ENCODE data around the gene BSG. TPM values are rescaled to one million over a fixed set of nuclear protein-coding genes. Genes with fewer than 3 reads are reported as not detected.

The BSG gene
- total and polyA plus RNA-seq, 2 donors (not counting 1 experiment from before 2014, with no cell fraction given) = 246 to 325 TPM

DNA sequence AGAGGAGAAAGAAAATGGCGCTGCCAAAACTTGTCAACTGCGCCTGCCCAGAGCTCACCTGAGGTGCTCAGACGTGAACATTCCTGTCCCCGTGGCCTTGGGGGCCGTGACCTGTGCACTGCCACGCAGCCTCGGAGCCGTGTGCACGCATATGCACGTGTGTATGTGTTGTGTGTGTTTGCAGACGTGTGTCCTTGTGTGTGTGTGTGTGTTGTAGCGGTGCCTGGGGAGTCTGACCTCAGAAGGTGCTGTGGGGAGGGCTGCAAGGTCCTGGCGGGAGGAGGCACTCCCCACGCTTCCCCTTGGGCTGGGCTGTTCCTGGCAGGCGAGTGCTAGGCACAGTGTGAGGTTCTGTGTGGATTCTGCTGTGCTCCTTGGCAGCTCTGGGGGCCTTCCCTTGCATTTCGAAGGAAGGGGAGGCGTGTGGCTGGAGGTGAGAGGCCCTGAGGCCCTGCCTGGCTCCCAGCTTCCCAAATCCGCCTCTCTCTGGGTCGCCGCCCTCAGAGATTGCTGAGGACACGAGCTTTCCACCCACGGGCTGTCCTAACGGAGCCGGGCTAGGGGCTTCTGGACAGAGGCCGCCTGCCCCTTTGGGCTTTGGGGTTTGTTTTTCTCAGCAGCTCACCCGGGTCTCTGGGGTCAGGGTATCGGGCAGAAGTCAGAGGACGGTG, 4.5 kb downstream of the BSG start:
- no peak overlapping the region for H3K27ac ChIP-seq (ENCODE audit: insufficient read depth, low read length)
- H3K27me3 ChIP-seq (ENCODE audit: control insufficient read depth, insufficient read depth, low read length) = no peaks in the 10 kb centered on the region
- DNase-seq (ENCODE audit: low read depth in 2 of 2) = no peak
- H3K9me3 ChIP-seq (ENCODE audit: control insufficient read depth, insufficient read depth, low read depth, low read length) = no peaks in the 10 kb centered on the region
- no peak overlapping the region for H3K4me2 ChIP-seq (ENCODE audit: extremely low read depth, insufficient read depth, low read length)
- peaks cover 13% of the 10 kb centered on the region for H3K4me1 ChIP-seq (ENCODE audit: control insufficient read depth, extremely low read depth, insufficient read depth, low read length)
- no peak overlapping the region for H3K4me3 ChIP-seq (replicated peaks in 1 of 4; ENCODE audit: control extremely low read depth in 1 of 4, insufficient read depth in 1 of 4, low read depth in 3 of 4, low read length in 4 of 4)
- peaks cover 68% of the 10 kb centered on the region for H3K79me2 ChIP-seq (ENCODE audit: control insufficient read depth, insufficient read depth, low read length)
- H3K36me3 ChIP-seq (ENCODE audit: control insufficient read depth, insufficient read depth, low read length) = peaks cover 14% of the 10 kb centered on the region
- no peak for TF ChIP-seq EZH2 (IDR thresholded peaks at IDR 0.05; ENCODE audit: low read length, missing control alignments)
- TF ChIP-seq, protein P1, sequence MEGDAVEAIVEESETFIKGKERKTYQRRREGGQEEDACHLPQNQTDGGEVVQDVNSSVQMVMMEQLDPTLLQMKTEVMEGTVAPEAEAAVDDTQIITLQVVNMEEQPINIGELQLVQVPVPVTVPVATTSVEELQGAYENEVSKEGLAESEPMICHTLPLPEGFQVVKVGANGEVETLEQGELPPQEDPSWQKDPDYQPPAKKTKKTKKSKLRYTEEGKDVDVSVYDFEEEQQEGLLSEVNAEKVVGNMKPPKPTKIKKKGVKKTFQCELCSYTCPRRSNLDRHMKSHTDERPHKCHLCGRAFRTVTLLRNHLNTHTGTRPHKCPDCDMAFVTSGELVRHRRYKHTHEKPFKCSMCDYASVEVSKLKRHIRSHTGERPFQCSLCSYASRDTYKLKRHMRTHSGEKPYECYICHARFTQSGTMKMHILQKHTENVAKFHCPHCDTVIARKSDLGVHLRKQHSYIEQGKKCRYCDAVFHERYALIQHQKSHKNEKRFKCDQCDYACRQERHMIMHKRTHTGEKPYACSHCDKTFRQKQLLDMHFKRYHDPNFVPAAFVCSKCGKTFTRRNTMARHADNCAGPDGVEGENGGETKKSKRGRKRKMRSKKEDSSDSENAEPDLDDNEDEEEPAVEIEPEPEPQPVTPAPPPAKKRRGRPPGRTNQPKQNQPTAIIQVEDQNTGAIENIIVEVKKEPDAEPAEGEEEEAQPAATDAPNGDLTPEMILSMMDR (conservative IDR thresholded peaks at IDR 0.05 in 1 of 2, IDR thresholded peaks at IDR 0.05 in 1 of 2; ENCODE audit: low read depth in 1 of 2, low read length in 2 of 2) = no peak
- no peak overlapping the region for H2AFZ ChIP-seq (ENCODE audit: low read length)
- no peak overlapping the region for H3K9ac ChIP-seq (ENCODE audit: insufficient read depth, low read length)
- no peaks in the 10 kb centered on the region for H4K20me1 ChIP-seq (ENCODE audit: control insufficient read depth, extremely low read depth, insufficient read depth, low read length)

DNA sequence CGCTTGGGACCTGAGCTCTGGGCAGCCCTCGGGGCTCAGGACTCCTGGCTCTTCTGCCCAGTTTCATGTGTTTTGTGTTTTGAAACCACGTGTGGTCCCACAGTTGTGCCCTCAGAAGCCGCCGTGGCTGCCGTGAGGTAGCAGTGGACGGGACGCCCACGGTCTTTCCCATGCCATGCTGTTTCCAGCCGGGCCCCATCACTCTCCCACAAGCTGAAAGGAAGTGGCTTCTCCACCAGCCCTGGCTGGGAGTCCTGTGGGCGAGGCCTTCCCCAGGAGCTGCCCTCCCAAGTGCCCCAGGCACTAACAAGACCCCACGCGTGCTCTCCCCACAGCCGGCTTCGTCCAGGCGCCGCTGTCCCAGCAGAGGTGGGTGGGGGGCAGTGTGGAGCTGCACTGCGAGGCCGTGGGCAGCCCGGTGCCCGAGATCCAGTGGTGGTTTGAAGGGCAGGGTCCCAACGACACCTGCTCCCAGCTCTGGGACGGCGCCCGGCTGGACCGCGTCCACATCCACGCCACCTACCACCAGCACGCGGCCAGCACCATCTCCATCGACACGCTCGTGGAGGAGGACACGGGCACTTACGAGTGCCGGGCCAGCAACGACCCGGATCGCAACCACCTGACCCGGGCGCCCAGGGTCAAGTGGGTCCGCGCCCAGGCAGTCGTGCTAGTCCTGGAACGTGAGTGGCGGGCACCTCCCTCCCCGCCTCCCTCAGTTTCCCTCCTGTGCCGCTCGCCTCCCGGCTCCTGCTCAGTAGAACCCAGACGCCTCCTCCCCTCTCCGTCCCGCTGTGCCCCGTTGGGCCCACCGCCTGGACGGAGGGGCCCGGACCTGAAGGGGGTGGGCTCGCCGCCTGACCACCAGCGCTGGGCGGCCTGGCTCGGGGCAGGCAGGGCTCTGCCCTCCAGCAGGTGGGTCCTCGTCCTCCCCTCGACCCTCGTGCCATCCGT, 5.3 kb downstream of the BSG start:
- Histone ChIP-seq H3K9me3 (ENCODE audit: control insufficient read depth, insufficient read depth, low read depth, low read length) (no peaks in the 10 kb centered on the region), H3K27ac (ENCODE audit: insufficient read depth, low read length) (no peak overlapping the region), H3K36me3 (ENCODE audit: control insufficient read depth, insufficient read depth, low read length) (peaks cover 14% of the 10 kb centered on the region), H3K4me2 (ENCODE audit: extremely low read depth, insufficient read depth, low read length) (no peak overlapping the region), H4K20me1 (ENCODE audit: control insufficient read depth, extremely low read depth, insufficient read depth, low read length) (no peaks in the 10 kb centered on the region), H2AFZ (ENCODE audit: low read length) (no peak overlapping the region), H3K27me3 (ENCODE audit: control insufficient read depth, insufficient read depth, low read length) (no peaks in the 10 kb centered on the region), H3K4me1 (ENCODE audit: control insufficient read depth, extremely low read depth, insufficient read depth, low read length) (peaks cover 13% of the 10 kb centered on the region), H3K79me2 (ENCODE audit: control insufficient read depth, insufficient read depth, low read length) (peaks cover 65% of the 10 kb centered on the region), H3K9ac (ENCODE audit: insufficient read depth, low read length) (no peak overlapping the region), H3K4me3 (replicated peaks in 1 of 4; ENCODE audit: control extremely low read depth in 1 of 4, insufficient read depth in 1 of 4, low read depth in 3 of 4, low read length in 4 of 4) (no peak overlapping the region)
- no peak for DNase-seq (ENCODE audit: low read depth in 2 of 2)
- no peak for TF ChIP-seq EZH2 (IDR thresholded peaks at IDR 0.05; ENCODE audit: low read length, missing control alignments)
- TF ChIP-seq, protein P1 (conservative IDR thresholded peaks at IDR 0.05 in 1 of 2, IDR thresholded peaks at IDR 0.05 in 1 of 2; ENCODE audit: low read depth in 1 of 2, low read length in 2 of 2) = no peak

- Histone ChIP-seq H3K4me1 (ENCODE audit: control insufficient read depth, extremely low read depth, insufficient read depth, low read length) (peaks cover 13% of the 10 kb centered on the region), H3K9ac (ENCODE audit: insufficient read depth, low read length) (no peak overlapping the region), H3K4me2 (ENCODE audit: extremely low read depth, insufficient read depth, low read length) (no peak overlapping the region), H3K27me3 (ENCODE audit: control insufficient read depth, insufficient read depth, low read length) (no peaks in the 10 kb centered on the region), H2AFZ (ENCODE audit: low read length) (no peak overlapping the region), H3K36me3 (ENCODE audit: control insufficient read depth, insufficient read depth, low read length) (peaks cover 14% of the 10 kb centered on the region), H3K4me3 (replicated peaks in 1 of 4; ENCODE audit: control extremely low read depth in 1 of 4, insufficient read depth in 1 of 4, low read depth in 3 of 4, low read length in 4 of 4) (no peak overlapping the region), H4K20me1 (ENCODE audit: control insufficient read depth, extremely low read depth, insufficient read depth, low read length) (no peaks in the 10 kb centered on the region), H3K9me3 (ENCODE audit: control insufficient read depth, insufficient read depth, low read depth, low read length) (no peaks in the 10 kb centered on the region), H3K79me2 (ENCODE audit: control insufficient read depth, insufficient read depth, low read length) (peaks cover 52% of the 10 kb centered on the region), H3K27ac (ENCODE audit: insufficient read depth, low read length) (no peak overlapping the region)
- no peak for TF ChIP-seq EZH2 (IDR thresholded peaks at IDR 0.05; ENCODE audit: low read length, missing control alignments)
- TF ChIP-seq, protein P1 (conservative IDR thresholded peaks at IDR 0.05 in 1 of 2, IDR thresholded peaks at IDR 0.05 in 1 of 2; ENCODE audit: low read depth in 1 of 2, low read length in 2 of 2) = no peak
- DNase-seq (ENCODE audit: low read depth in 2 of 2) = no peak
Observed at GRCh38 chr19:579111-579841, 6.9 kb downstream of the BSG start.
